NCI-H187 treated with DMSO at 0.1 percent for 48 hours (cell line): Measurements from ENCODE around the gene SDK1.
"Not testable (repeated sequence)": the region's sequence is repeated elsewhere in the genome, so short reads cannot be mapped to it uniquely, and the experiment has no call there.

ENCODE experiments used
- DNase-seq: peaks from one replicate; lab custom pipeline; 2025; lab: John Stamatoyannopoulos, UW

Gene SDK1

DNA sequence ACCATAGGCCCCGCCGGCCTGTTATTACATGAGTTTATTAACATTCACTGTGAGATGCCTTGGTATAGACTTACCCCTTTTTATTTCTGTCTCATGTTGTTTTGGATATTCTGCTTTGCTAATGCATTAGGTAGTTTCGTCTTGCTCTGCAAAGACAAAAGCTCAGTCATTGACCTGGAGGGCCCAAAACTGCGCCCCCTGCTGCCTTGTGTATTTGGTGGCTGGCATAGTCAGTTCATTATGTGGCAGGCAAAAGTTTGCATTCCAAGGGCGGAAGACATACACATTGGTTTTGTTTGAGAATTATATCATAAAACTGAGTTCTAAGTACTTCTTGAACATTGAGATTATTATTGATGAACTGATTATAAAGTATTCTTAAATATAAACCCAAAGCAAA is 372.5 kb downstream of the SDK1 start:
- no peak for DNase-seq

- DNase-seq = no peak
Observed at GRCh38 chr7:3678314-3678810, 377.3 kb downstream of the SDK1 start.

GRCh38 chr7:3682028-3682710 is 381.1 kb downstream of the SDK1 start:
- DNase-seq = no peak

GRCh38 chr7:3683546-3684539 is 382.8 kb downstream of the SDK1 start:
- DNase-seq = peak; percentile 20

DNA sequence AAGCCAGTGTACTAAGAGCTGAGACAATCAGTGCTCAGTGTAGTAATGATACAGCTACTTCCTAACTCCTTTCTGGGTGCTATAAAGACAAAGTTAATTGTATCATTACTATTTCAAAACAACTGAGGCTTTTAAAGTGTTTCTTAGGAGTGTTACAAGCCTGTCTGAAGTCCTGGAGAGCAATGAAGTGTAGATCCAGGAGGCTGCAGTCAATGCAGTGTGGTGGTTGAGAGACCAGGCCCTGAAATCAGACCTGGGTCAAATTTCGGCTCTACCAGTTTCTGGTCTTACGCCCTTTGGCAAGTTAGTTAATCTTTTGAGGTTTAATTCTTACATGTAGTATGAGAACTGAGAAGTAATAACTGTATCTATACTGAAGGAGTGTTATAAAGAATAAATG is 387.0 kb downstream of the SDK1 start:
- DNase-seq = no peak

- no peak for DNase-seq
Observed at GRCh38 chr7:3688842-3689241, 387.8 kb downstream of the SDK1 start.

GRCh38 chr7:3691478-3692158 is 390.6 kb downstream of the SDK1 start:
- DNase-seq = no peak

GRCh38 chr7:3695602-3696001 is 394.6 kb downstream of the SDK1 start:
- DNase-seq = no peak

- no peak for DNase-seq
Observed at GRCh38 chr7:3696113-3696512, 395.1 kb downstream of the SDK1 start.

DNA sequence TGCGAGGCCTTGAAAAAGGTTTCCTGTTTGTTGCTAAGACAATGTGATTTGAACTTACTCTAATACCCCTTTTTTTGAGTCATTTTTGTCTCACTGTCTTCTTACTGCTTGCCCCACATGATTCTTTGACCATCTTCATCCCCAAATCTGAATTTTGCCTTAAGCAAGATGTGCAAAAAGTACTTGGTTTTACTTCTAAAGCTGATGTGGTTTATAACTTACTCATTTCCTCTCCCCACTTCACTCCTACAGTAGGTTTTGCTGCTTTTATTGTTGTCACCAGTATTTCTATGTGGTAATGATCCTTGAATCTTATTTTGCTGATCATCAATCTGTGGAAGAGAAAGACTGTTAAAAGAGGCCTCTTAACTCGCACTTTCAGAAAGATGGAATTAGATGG is 396.4 kb downstream of the SDK1 start:
- DNase-seq = no peak

- no peak for DNase-seq
Observed at GRCh38 chr7:3705258-3705657, 404.2 kb downstream of the SDK1 start.

GRCh38 chr7:3706091-3706490 is 405.0 kb downstream of the SDK1 start:
- not testable (repeated sequence) for DNase-seq

DNA sequence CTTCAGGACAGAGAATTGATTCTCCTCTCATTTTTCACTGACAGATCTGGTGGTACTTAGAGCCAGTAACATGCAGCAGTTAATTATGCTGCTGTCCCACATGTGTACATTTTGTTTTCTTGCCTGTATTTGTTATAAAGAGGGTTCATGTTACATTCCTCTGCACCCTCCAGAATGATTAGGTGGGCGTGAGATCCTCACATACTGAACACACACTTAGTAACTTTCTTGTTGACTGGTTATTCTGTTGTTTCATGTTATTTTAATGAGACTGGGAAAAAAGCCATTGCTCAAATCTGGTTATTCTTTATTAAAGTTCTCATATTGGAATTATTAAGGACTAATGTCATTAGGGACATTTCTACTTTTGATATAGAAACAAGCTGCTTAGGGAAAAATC is 409.1 kb downstream of the SDK1 start:
- DNase-seq = no peak

DNA sequence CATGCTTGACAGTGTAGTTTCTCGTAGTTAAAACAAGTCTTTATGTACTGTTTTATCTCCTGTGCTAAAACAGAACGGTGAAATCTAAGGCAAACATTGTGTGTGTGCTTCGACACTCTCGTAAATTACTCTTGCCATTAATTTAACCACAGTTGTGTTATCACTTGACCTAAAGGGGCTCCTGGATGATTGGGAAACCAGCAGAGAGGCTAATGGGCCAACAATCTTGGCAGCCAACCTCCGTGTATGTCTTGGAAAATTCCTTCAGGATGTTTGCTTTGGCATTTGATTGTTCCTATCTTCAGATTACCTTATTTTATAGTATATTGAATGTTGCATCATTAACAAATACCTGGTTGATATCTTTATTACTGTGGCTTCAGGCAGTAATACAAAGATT is 409.5 kb downstream of the SDK1 start:
- DNase-seq = no peak

GRCh38 chr7:3712841-3713240 is 411.8 kb downstream of the SDK1 start:
- no peak for DNase-seq

DNA sequence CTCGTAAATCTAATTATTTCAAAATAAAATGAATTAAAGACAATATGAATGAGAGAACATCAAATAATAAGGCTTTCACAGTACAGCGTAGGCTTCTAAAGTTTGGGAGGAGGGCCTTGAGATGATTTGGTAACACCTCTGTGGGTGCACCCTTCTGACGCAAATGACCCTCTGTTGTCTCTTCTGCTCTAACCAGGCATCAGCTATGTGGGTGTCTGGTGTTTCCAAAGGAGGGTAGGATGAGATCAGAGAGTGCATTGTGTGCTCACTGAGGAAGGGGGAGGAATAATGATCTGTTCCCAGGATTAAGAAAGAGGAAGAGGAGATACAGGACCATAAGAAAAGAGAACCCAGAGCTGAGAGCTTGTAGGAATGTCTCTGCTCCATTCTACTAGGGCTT is 420.4 kb downstream of the SDK1 start:
- DNase-seq = no peak

- no peak for DNase-seq
Observed at GRCh38 chr7:3722396-3722922, 421.4 kb downstream of the SDK1 start.

GRCh38 chr7:3725155-3726059 is 424.4 kb downstream of the SDK1 start:
- no peak for DNase-seq

GRCh38 chr7:3730276-3730675 is 429.2 kb downstream of the SDK1 start:
- no peak for DNase-seq

- no peak for DNase-seq
Observed at GRCh38 chr7:3732395-3733005, 431.4 kb downstream of the SDK1 start.
